PFSK-1 (cell line): ENCODE results near the gene REC8.

ENCODE experiments used
- POLR2AphosphoS5 ChIP-seq: IDR thresholded peaks from 2 replicates; pipeline ENCODE4 v1.6.1; 2012; ENCODE audit warnings: low read depth, mild to moderate bottlenecking, control low read depth, low read length, moderate library complexity
- SIN3A ChIP-seq: IDR thresholded peaks from 2 replicates; pipeline ENCODE4 v1.6.1; 2012; ENCODE audit warnings: mild to moderate bottlenecking, low read length, moderate library complexity, borderline replicate concordance; ENCODE audit not compliant: insufficient read depth
- TAF1 ChIP-seq: IDR thresholded peaks from 2 replicates; pipeline ENCODE4 v1.6.1; 2012; ENCODE audit warnings: low read length, control low read depth, borderline replicate concordance; ENCODE audit not compliant: insufficient read depth

DNA sequence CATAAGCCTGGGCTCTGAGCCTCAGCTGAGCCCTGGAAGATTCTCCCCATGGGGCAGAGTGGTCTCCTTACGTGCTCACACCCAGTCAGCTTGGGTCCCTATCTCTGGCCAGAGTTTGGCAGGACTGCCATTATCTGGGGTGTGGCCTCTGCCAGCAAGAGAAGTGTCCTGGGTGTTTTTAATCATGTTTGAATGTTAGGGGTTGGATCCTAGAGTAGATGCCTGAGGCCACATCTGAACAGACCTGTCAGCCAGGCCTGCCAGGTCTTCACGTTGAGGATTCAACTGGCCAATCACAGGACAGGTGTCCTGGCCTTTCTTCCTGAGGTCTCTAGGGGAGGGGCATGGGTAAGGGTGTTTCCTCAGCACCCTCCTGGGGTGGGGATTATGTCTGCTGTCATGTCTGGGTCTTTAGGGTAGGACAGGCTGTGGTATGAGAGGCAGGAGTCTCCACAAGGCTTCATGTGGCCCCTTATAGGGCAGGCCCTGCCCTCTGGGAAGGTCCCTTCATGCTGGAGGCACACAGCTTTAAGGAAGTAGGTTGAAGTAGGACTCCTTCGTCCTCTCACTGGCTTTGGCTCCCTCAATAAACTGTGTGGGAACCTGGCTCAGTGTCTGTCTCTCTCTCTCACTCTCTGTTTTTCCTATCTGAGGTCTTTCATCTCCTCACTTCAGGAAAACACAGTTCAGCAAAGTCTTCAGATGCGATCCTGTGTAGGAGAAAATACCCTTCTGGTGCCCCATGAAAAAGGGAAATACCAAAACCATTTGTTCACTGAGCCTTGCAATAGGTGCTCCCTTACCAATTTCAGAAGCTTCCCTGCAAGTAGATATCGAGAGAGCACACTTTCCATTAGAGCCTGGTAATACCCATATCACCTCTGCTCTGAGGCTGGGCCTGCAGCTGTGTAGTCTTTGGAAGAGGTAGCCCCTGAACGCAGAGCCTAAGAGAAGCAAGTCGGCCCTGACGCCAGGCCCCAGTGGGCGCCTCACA is 48.2 kb upstream of the REC8 start:
- no peak for TF ChIP-seq POLR2AphosphoS5
- no peak for TF ChIP-seq SIN3A
- no peak for TF ChIP-seq TAF1
